Subcutaneous preadipocyte (primary cell): ENCODE measurements around the gene PLEKHA5. TPM values are rescaled to one million over a fixed set of nuclear protein-coding genes. Genes with fewer than 3 reads are reported as not detected.

Source experiments
- small RNA-seq: library from RNA; depleted of rRNA; stranded (forward); fragments of <200 nt; gene quantifications from one replicate; pipeline ENCODE3, GENCODE V24; 2012
- total RNA-seq: library from RNA; depleted of rRNA; stranded (reverse); fragments of >200 nt; gene quantifications from 2 replicates; pipeline ENCODE4 v1.2.3, GENCODE V29; 2012

Gene PLEKHA5, protein sequence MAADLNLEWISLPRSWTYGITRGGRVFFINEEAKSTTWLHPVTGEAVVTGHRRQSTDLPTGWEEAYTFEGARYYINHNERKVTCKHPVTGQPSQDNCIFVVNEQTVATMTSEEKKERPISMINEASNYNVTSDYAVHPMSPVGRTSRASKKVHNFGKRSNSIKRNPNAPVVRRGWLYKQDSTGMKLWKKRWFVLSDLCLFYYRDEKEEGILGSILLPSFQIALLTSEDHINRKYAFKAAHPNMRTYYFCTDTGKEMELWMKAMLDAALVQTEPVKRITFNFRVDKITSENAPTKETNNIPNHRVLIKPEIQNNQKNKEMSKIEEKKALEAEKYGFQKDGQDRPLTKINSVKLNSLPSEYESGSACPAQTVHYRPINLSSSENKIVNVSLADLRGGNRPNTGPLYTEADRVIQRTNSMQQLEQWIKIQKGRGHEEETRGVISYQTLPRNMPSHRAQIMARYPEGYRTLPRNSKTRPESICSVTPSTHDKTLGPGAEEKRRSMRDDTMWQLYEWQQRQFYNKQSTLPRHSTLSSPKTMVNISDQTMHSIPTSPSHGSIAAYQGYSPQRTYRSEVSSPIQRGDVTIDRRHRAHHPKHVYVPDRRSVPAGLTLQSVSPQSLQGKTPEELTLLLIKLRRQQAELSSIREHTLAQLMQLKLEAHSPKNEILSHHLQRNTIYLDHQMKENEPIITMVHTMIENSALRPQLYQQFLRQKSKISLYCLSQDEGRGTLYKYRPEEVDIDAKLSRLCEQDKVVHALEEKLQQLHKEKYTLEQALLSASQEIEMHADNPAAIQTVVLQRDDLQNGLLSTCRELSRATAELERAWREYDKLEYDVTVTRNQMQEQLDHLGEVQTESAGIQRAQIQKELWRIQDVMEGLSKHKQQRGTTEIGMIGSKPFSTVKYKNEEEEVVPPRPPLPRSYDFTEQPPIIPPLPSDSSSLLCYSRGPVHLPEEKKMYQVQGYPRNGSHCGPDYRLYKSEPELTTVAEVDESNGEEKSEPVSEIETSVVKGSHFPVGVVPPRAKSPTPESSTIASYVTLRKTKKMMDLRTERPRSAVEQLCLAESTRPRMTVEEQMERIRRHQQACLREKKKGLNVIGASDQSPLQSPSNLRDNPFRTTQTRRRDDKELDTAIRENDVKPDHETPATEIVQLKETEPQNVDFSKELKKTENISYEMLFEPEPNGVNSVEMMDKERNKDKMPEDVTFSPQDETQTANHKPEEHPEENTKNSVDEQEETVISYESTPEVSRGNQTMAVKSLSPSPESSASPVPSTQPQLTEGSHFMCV
- total RNA-seq = 23.9 and 42.0 TPM in 2 replicates

DNA sequence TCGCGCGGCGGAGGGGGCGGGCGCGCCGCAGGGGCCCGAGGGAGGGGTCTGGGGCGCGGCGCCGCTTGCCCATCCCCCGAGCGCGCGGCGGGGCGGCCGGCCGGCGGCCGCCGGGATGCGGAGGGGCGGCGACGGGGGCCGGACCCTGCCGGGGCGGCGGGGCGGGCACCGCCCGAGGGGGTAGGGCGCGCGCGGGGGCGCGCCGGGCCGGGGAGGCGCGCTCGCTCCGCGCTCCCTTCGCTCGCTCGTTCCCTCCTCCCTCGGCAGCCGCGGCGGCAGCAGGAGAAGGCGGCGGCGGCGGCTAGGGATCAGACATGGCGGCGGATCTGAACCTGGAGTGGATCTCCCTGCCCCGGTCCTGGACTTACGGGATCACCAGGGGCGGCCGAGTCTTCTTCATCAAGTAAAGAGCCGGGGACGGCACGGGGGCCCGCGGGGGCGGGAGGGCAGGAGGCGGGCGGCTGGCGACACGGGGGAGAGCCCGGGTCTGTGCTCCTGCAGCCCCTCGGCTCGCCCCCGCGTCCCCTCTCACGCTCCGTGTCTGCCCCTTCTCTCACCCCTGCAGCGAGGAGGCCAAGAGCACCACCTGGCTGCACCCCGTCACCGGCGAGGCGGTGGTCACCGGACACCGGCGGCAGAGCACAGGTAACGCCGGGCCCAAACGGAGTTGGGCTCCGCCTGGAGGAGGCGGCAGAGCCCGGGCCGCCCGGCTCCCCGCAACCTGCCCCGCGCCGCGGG is at the start of gene PLEKHA5:
PLEKHA5 (plus strand) TSS at position 248 of the 738 bp plus-strand sequence; CDS start at position 315, 67 bp downstream.

Small RNA genes lying within 50 kb of the gene (small RNA-seq; reads per million reads assigned to genes)
- not detected for gene AC091805.2
- gene RN7SL67P = not detected
